Activated gamma-delta T cell treated with Interleukin-2 at 50 U/mL for 16 hours (primary cell): ENCODE data around the gene KIF6.
"Not testable (repeated sequence)": the region's sequence is repeated elsewhere in the genome, so short reads cannot be mapped to it uniquely, and the experiment has no call there.

Experiments
- DNase-seq: peaks from one replicate; pipeline ENCODE4 v3.0.0-alpha.2; 2020

KIF6 gene

DNA sequence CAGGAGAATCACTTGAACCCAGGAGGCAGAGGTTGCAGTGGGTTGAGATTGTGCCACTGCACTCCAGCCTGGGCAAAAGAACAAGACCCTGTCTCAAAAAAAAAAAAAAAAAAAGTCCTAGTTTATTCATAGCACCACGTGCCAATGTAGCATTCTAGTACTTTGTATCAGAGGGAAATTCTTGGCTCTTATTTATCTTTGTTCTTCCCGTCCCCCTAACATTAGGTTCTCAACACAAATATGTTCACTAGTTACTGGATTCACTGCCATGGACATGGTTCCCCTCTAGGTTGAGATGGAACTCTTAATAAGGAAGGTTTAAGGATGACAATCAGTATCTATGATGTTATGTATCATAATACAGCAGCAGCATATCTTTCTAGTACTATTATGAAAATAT, 178.5 kb downstream of the KIF6 start:
- no peak for DNase-seq

DNA sequence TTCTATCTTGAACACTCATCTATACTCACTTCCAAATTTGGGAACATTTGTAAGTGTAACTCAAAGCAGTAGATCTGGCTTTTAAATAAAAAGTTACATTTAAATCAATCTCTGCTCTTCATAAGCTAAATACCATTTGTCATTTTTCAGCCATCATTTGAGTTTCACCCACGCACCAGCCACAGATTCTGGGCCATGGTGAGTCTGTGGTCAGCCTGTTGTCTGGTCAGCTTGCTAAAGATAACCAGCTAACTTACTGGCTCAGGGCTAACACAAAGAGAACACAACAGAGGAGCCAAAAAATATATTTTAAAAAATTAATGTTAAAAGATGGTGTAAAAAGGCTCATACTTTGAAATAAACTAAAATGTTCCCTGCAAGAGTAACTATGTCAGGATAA, 181.3 kb downstream of the KIF6 start:
- no peak for DNase-seq

DNA sequence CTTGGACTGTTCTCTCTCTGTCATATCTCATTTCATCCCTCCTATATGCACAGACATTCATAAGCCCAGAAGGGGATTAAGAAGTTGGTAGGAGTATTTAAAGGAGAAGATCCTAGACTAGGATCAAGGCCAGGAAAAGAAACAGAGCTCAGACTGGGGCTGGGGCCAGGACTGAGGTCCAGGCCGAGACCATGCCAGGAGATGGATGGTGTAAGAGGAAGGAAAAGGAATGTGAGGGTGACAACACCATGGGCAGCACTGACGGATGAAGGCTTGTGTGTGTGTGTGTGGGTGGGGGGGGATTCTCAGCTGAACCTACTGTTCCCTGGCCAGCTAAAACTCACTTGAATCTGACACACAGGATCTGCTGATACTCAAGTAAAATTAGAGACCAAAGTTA, 182.1 kb downstream of the KIF6 start:
- no peak for DNase-seq

DNA sequence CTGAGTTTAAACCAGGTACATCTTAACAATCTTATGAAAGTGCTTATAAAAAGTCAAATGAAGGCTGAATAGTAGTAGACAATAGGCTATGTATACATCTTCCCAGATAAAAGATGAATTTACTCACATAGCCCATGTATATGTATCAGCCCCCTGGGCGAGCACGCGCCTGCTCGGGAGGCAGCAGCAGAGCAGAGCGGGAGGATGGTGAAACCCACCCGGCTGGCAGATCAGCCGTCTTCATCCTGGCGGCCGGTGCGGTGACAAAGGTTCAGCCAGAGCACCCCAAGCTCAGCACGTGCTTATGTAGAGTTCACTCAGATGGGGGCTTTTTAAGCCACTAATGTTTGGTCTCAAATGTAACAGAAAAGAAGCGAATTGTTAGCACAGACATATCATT, 184.8 kb downstream of the KIF6 start:
- no peak for DNase-seq

DNA sequence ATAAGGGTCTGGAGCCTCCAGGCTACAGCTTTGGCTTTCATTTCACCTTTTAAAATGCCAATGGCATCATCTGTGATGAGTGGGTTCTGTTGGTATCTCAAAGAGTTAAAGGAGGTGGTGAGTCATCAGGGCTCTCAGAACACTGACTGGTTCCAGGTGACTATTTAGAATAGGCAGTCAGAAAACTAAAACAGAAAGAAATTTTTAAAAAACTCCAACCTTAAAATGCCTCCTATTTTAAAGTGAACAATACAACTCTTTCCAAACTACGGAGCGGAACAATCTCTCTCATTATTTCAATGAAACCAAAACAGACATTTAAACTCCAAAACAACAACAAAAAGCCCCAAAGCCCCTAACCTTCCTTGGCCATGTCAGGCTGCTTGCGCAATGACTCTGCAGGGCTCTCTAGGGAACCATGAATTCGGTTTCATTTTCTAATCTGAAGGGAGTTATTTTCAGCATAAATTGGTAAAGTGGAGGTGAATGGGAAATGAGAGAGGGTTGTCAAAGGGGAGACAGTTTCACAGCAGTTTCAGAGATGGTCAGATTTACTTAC, 194.9 kb downstream of the KIF6 start:
- no peak for DNase-seq

DNA sequence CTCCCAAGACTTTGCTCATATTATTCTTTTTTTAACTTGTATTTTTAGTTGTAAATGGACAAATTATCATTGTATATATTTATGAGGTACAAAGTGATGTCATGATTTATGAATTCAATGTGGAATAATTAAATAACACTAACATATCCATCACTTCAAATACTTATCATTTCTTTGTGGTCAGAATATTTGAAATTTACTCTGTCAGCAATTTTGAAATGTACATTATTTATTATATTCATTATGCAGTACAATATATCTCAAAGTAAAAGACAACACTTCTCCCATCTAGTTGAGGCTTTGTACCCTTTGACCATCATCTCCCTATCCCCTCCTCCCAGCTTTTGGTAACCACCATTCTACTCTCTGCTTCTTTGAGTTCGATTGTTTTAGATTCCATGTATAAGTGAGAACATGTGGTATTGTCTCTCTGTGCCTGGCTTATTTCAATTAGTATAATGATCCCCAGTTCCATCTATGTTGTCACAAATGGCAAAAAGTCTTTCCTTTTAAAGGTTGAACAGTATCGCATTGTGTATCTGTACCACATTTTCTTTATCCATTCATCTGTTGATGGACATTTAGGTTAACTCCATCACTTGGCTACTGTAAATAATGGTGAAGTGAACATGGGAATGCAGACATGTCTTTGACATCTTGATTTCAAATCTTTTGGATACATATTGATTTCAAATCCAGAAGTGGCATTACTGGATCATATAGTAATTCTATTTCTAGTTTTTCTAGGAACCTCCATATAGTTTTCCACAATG, 197.2 kb downstream of the KIF6 start:
- DNase-seq, result no peak

DNA sequence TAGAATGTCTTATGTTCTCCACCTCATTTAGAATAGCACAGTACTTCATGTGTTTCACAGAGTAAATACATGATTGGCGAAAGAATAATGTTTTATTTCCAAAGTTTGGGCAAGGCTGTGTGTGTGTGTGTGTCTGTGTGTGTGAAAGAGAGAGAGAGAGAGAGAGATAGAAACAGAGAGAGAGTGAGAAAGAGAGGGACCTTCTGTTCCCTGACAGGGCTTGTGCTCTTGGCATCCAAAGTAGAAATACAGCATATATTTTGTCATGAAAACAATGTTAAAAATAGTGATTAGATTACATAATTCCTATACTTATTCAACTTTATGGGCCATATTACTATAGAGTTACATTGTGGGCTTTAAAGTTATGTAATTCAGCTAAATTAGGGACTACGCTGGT, 201.2 kb downstream of the KIF6 start:
- no peak for DNase-seq

DNA sequence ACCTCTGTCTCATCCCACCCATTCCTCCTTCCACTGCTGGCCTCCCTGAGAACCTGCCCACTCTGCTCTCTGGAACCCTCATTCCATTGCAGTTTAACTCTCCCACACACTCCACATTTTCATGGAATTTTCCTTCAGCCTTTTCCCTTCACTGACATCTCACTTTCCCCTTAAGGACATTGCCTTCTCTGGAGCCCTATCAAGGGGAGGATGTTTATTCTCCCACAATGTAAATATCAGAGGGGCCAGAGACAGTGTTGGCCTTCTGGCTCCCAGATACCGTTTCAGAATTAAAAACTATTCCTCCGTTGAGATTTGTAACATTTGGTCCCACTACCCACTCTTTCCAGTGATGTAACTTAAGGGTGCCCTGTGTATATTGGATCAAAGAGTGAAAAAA, 203.2 kb downstream of the KIF6 start:
- DNase-seq, result no peak

DNA sequence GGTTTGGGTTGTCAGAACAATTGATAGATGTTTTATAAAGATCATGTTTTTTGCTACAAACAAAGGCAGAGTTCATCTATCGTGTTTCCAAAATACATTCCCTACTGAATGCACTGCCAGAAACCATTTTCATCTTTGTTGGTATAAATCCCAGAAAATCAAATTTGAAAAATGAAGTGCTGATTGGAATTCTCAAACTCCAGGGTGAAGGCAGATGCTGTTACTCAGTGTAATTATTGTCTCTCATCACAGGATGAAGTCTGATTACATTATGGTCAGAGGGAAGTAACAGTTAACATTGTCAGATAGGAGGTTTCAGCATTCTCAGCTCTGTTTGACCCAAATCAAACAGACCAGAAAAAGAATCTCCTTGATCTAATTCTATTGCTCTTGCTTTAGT, 204.3 kb downstream of the KIF6 start:
- no peak for DNase-seq

DNA sequence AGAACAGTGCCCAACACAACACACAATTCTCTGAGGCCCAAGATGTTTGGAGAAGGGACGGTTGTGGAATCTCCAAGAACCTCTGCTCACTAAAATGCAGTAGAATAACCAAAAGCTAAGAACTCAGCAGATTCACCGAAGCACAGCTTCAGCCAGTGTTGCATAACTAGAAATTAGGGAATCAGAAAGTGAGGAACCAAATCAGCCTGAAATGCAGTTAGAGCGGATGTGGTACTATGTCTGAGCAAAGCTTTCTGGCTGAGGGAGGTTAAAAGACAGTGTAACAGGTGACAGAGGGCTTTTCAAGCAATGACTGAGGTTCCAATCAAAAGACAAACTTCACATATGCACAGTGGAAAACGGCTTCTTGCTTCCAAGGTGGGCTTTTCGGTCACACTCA, 204.8 kb downstream of the KIF6 start:
- DNase-seq, result no peak

DNA sequence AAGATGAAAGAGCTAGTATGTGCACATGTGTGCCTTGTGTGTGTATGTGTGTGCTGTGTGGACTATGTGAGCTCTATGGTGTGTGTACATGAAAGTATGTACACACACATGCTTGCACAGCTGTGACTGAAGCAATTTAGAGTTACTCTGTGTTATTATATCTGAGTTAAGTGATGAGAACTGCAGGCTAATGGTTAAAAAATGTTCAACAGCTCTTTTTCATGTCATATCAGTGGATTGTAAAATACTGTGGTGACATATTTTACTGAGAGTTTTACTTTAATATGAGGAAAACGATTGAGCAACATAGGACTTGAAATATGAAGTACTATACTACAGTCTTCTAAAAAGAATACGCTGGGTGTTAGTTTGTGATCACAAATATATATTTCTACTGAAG, 207.0 kb downstream of the KIF6 start:
- DNase-seq, result no peak

DNA sequence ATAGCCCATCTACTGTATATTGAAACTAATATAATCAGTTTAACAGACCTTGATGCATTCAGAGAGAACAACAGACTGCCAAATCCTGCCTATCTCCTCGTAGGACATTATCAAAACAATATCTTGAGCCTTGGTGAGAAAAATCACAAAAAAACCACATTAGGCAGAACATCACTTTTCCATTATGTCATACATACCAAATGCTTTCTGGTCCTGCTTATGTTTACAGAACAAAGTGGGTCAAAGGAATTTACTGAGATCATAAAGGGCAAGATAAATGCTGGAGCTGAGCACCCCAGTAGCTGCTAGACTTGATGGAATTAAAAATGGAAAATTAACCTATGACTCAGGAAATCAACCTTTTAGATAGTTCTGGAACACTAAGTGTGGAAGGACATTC, 207.5 kb downstream of the KIF6 start:
- no peak for DNase-seq

DNA sequence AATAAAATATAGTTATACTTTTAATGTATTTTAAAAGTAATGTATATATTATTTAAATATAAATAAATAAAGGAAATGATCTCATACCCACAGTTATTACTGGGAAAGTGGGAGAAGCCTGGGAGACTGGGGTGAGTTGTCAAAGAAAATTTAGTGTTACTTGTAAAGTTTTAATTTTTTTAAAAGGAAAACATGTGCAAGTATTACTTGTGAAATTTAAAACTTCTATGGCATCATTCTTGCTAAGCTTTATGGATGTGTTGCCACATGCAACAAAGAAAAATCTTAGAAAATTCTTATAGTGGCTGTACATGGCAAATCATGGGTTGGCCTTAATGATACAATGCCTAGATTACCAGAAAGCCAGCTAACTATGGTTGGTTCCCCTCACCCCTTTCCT, 208.7 kb downstream of the KIF6 start:
- DNase-seq, result no peak

DNA sequence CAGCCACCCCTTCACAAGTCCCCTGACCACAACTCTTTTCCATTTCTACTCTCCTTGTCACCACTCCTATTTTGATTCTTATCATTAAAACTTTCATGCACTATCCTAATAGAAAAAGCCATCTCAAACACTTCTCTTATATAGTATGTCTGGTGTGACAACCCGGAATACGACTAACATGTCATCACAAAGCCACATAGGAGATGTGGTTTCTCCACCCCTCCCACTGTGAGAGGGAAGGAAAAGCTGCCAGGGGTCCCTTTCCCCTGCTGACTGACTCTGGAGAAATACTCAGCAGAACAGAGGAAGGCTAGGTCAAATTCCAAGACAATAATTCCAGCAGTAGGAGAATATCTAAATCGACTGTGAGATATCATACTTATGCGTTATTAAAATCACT, 209.7 kb downstream of the KIF6 start:
- DNase-seq, result no peak

DNA sequence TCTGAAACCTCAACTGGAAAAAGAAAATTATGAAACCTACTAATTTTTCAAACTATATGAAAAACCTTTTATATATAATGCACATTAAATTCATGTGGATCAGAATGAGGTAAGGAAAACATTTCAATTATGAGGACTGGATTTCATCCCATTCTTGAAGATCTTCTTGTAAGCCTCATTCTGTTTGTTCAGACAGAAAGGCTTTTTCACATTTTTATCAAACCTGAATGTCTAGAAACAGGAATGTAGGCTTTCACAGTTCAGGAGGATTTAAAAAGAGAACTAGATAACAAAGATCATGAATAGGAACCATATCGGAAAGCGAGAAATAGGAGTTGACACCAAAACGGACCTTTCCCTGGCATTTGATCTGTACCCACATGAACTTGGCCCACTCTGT, 210.2 kb downstream of the KIF6 start:
- no peak for DNase-seq

DNA sequence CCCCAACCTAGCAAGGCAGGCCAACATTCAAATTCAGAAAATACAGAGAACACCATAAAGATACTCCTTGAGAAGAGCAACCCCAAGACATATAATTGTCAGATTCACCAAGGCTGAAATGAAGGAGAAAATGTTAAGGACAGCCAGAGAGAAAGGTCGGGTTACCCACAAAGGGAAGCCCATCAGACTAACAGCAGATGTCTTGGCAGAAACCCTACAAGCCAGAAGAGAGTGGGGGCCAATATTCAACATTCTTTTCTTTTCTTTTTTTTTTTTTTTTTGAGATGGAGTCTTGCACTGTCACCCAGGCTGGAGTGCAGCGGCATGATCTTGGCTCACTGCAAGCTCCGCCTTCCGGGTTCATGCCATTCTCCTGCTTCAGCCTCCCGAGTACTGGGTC, 215.4 kb downstream of the KIF6 start:
- not testable (repeated sequence) for DNase-seq

DNA sequence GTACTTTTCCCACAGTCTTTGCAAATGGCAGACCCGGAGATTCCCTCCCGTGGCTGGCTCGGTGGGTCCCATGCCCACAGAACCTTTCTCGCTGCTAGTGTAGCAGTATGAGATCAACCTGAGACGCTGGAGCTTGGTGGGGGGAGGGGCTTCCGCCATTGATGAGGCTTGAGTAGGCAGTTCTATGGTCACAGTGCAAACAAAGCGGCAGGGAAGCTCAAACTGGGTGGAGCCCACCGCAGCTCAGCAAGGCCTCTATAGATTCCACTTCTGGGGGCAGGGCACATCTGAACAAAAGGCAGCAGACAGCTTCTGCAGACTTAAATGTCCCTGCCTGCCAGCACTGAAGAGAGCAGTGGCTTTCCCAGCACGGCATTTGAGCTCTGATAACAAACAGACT, 216.7 kb downstream of the KIF6 start:
- no peak for DNase-seq

DNA sequence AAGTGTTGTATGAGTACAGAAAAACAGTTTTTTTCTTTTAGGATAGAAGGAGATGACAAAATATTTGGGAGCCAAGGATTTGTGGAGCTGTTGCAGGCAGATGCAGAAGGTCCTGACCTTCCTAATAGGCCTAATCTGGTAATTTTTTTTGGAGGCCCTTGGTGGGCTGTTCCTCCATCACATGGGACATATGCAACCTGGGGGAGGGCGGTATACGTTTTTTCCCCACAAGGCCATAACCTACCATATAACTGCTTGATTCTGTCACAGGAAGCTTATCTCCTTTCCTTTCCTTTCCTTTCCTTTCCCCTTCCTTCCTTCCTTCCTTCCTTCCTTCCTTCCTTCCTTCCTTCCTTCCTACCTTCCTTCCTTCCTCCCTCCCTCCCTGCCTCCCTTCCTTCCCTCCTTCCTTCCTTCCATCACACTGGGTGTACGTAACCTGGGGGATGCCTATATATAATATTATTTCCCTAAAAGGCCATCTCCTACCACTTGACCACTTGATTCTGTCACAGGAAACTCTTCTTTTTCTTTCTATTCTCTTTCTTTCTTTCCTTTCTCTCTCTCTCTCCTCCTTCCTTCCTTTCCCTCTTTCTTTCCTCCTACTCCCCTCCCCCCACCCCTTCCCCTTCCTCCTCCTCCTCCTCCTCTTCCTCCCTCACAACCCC, 217.7 kb downstream of the KIF6 start:
- DNase-seq, result no peak

DNA sequence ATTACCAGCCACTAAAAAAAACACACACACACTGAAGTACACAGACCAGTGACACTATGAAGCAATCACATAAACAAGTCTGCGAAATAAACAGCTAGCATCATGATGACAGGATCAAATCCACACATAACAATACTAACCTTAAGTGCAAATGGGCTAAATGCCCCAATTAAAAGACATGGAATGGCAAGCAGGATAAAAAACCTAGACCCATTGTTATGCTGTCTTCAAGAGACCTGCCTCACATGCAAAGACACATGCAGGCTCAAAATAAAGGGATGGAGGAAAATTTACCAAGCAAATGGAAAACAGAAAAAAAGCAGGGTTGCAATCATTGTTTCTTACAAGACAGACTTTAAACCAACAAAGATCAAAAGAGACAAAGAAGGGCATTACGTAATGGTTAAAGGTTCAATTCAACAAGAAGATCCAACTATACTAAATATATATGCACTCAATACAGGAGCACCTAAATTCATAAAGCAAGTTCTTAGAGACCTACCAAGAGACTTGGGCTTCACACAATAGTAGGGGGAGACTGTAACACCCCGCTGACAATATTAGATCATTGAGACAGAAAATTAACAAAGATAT, 222.7 kb downstream of the KIF6 start:
- DNase-seq, result not testable (repeated sequence)

DNA sequence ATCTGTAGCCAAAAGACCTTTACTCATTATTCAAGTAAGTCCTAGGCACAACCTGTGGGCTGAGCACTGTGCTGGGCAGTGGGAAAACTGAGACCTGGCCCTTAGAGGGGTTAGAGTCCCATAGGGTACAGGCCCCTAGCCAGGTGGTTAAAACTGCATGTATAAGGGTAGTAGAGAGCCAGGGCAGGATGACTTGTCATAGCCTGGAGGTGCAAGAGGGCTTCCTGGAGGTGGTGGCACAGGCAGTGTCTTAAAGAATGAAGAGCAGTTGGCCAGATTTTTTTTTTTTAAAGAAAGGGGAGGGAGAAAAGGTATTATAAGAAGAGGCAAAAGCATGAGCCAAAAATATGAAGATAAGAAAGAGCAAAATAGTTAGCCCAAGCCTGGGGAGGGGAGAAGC, 226.2 kb downstream of the KIF6 start:
- DNase-seq, result no peak

DNA sequence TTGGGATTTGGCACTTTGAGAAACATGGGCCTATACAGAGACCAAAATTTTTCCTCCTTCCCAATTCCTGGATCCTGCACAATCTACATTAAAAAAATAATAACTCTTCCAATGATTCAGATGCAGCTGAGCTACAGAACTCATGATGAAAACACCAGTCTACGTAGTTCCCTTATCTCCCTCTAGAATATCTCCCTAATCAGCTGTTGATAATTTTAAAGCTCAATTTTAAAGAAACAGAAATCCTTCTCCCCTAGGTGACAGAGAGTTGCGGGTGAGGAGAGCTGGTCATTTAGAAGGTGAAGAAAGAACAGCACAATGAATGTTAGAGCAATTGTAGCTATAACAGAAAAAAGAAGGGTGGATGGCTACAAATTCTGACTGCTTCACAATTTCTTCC, 227.1 kb downstream of the KIF6 start:
- DNase-seq, result no peak

DNA sequence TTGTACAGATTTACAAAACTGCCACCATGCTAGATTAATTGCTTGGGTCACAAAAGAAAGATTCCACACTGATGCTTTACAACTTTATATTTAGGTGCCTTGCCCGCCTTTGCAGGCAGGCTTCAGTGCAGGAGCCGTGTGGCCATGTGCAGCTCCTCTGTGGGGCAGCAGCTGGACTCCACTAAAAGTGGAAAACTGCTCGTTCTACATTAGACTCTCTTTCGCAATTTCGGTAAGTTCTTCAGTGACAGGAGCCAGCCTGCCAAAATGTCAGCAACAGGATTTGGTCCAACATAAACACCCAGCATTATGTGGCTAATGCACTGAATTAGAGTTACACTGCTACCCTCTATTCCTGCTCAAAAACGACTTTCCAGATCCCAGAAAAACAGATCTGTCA, 228.3 kb downstream of the KIF6 start:
- no peak for DNase-seq

DNA sequence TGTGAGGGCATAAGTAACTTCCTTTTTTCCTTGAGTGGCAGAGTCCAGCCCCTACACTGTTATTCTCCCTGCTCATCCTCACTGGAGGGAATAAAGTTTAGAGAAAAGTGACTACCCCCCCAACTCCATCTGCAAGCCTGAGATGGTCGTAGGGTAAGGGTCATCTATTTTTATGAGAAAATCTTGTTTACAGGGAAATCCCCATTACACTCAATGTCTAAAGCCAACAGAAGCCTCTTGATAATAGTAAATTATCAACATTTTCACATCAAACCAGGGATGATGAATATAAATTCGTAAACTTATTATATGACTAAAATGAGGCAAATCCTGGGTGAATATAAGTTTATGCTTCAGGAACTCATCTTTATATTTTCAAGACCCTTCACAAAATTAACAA, 228.8 kb downstream of the KIF6 start:
- no peak for DNase-seq

DNA sequence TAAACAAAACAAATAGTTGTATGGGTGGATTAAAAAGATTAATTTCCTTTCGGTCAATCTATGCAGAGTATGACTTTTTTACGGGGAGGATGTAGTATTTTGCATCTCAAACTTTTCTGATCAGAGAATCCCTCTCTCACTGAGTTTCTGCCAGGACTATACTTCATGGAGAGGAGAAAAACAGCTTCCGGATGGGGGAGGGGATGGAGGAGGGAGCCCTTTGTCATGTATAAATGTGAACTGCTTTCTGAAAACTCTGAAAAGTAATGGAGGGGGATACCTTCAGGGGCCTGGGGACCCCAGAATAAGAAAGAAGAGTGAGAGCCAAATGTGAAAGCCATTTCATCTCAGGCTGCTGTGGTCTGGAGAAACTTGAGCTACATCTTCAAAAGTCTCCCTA, 229.6 kb downstream of the KIF6 start:
- no peak for DNase-seq
